GM19324 (cell line): Measurements from ENCODE around the gene CCDC142.

ENCODE experiments used
- ATAC-seq: cut with Tn5 transposase; IDR thresholded peaks from one replicate; pipeline ENCODE4 v1.9.1; 2021; ENCODE audit warnings: mild to moderate bottlenecking, moderate library complexity; ENCODE audit not compliant: unreplicated experiment, low FRiP score

Gene CCDC142

DNA sequence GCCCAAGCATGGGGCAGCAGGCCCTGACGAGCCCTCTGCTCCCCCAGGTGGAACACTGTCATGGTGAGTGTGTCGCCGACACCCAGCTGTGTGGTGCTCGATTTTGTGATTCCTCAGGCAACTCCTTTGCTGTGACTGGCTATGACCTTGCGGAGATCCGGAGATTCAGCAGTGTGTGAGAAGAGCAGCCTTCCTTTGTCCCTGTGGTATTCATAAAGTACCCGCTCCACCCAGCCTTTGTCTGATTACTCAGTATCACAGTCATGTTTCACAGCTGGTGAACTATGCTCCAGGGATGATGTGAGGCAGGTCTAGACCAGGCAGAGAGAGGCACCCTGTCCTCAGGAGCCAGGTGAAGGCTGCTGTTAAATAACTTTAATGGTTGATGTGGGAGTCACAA, 57.3 kb downstream of the CCDC142 start:
- ATAC-seq, result no peak

DNA sequence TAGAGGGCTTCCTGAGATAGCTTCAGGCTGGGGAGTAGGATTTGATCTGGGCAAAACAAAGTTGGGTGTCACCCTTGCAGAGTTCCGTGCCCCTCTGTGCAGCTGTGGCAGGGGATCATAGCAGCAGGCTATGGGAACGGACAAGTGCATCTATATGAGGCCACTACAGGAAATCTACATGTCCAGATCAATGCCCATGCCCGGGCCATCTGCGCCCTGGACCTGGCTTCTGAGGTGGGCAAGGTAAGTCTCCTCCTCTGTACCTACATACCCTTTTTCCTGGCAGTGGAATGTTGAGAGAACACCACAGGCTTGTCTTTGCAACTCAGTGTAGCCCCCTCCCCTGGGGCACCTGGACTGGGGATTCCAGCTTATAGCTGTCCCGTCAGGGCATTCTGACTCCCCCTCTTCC, 57.8 kb downstream of the CCDC142 start:
- no peak for ATAC-seq

DNA sequence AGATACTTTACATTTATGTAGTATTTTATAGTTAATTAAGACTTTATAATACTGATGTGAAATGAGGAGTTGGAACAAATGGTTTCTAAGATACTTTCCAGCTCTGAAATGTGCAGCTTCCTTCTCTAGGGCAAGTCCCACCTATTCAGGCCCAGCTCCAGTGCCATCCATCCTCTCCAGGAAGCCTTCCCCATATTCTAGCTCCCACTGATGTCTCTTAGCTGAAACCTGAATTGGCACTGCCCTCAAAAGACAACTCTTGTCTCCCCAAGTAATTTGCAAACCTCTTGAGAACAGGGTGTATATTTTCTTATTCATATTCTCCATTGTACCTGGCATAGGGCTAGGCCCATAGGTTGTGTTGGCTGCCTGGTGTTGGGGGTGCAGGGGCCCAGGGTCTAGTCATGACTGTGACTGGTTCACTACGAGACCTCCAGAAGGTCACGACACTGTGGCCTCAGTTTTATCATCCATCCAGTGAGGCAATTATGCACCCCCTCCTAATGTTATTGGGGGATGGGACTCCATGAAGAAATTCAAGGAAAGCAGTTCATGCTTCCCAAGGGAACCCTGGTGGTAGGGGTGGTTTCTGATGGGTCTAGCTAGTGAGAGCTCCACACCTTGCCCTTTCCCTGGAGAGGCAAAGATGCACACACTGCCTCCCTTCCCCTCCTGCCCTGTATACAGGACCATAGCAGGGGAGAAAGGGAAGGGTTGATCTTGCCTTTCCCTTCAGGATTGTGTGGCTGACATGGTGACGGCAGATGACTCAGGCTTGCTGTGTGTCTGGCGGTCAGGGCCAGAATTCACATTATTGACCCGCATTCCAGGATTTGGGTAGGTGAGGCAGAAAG, 58.4 kb downstream of the CCDC142 start:
- no peak for ATAC-seq
